ENCODE data around the gene MXRA7.
"Not testable (repeated sequence)": the region's sequence is repeated elsewhere in the genome, so short reads cannot be mapped to it uniquely, and the experiment has no call there.

MXRA7 gene, protein sequence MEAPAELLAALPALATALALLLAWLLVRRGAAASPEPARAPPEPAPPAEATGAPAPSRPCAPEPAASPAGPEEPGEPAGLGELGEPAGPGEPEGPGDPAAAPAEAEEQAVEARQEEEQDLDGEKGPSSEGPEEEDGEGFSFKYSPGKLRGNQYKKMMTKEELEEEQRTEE

GRCh38 chr17:76710863-76711611, at the start of gene MXRA7:
Gene MXRA7, minus strand, starts transcription at chr17:76710965. Its CDS starts 19 bp downstream, at chr17:76710946.
- H3K4me1 Mint-ChIP-seq, result peaks cover 55% of the 10 kb centered on the region
- DNase-seq (ENCODE audit: low spot score in 2 of 2) (peak; percentile 60 to 75), ATAC-seq (peak; percentile 83)
- H3K9me3 Mint-ChIP-seq, result no peaks in the 10 kb centered on the region
- H3K27ac Mint-ChIP-seq, result peak within 1 kb of the TSS; percentile 45
- peaks cover 40% of the 10 kb centered on the region for H3K36me3 Mint-ChIP-seq
- H3K4me3 Mint-ChIP-seq, result peak within 1 kb of the TSS; percentile 68

GRCh38 chr17:76758570-76758969, 47.8 kb upstream of the MXRA7 start:
- H3K4me1 Mint-ChIP-seq, result peaks cover 12% of the 10 kb centered on the region
- H3K36me3 Mint-ChIP-seq, result peaks cover 36% of the 10 kb centered on the region
- no peak overlapping the region for H3K27ac Mint-ChIP-seq
- no peak for ATAC-seq
- no peaks in the 10 kb centered on the region for H3K9me3 Mint-ChIP-seq
- no peak for DNase-seq (ENCODE audit: low spot score in 2 of 2)
- H3K4me3 Mint-ChIP-seq, result no peak overlapping the region

DNA sequence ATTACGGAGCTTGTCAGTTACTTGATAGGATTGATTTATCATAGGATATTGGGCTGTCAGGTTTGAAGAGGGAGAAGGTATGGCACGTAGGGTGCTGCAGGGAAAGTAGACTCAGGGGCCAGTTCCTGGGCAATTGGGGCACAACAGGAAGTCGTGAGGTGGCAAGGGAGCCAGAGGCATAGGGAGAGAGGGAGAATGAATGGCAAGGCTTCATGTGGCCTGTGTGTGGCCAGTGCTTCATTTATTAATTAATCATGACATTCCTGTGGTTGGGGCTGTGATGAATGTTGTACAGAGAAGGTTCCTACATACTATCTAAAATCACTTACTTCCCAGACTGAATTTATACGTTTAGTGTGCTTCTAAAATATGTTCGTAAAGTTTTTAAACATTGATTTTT, 46.5 kb upstream of the MXRA7 start:
- no peak overlapping the region for H3K27ac Mint-ChIP-seq
- ATAC-seq, result no peak
- DNase-seq (ENCODE audit: low spot score in 2 of 2), result no peak
- peaks cover 24% of the 10 kb centered on the region for H3K4me1 Mint-ChIP-seq
- H3K36me3 Mint-ChIP-seq, result peaks cover 45% of the 10 kb centered on the region
- no peaks in the 10 kb centered on the region for H3K9me3 Mint-ChIP-seq
- no peak overlapping the region for H3K4me3 Mint-ChIP-seq

DNA sequence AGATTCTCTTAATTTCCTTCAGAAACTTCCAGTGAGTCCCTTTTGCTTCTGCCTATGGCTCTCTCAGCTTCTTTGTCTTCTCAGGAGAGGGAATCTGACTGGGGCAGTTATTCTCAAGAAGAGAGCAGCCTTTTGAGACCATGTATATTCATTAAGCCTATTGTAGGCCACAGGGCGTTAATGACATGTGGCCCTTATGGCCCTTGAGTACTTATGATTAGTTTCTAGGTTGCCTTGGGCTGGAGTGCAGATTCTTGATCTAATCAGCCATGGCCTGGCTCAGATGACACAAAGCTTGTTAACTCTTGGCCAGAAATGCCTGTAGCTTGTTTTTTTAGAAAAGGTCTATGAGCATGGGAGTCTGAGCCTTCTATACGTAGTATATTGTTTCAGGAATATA, 44.5 kb upstream of the MXRA7 start:
- no peaks in the 10 kb centered on the region for H3K9me3 Mint-ChIP-seq
- H3K27ac Mint-ChIP-seq, result no peak overlapping the region
- peaks cover 45% of the 10 kb centered on the region for H3K36me3 Mint-ChIP-seq
- ATAC-seq (no peak), DNase-seq (ENCODE audit: low spot score in 2 of 2) (no peak)
- H3K4me3 Mint-ChIP-seq, result no peak overlapping the region
- peaks cover 30% of the 10 kb centered on the region for H3K4me1 Mint-ChIP-seq

DNA sequence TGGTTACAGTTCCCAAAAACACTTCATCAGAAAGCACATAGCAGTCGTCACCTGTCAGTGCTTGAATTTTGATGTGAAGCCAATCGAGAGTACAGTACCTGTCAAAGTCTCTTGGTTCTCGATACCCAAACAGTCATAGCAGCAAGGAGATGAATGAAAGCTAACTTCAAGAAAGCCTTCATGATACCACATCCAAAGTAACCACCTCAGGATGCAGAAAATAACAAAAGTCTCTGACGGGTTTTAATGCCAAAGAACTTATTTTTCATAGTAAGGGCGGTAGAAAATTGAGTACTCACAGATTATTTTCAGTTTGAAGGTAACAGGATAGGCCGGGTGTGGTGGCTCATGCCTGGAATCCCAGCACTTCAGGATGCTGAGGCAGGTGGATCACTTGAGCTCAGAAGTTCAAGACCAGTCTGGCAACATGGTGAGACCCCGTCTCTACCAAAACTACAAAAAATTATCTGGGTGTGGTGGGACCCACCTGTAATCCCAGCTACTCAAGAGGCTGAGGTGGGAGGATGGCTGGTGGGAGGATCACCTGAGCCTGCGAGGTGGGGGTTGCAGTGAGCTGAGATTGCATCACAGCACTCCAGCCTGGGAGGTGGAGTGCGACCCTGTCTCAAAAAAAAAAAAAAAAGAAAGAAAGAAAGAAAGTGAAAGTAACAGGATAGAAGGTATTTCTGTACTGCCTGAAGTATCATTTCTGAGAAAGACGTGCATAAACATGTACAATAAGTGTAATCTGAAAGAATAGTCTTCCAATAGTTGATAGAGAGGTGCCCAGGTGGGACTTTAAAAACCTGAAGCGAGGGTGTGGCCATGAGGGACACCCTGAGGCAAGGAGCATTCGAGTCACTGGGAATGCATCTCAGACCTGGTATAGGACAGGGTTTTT, 42.5 kb upstream of the MXRA7 start:
- H3K36me3 Mint-ChIP-seq, result peaks cover 56% of the 10 kb centered on the region
- peaks cover 30% of the 10 kb centered on the region for H3K4me1 Mint-ChIP-seq
- peak overlapping the region; percentile 78 for H3K4me3 Mint-ChIP-seq
- DNase-seq (ENCODE audit: low spot score in 2 of 2) (no peak), ATAC-seq (peak; percentile 76)
- H3K27ac Mint-ChIP-seq, result peak overlapping the region; percentile 93
- no peaks in the 10 kb centered on the region for H3K9me3 Mint-ChIP-seq

- H3K27ac Mint-ChIP-seq, result peak overlapping the region; percentile 93
- H3K9me3 Mint-ChIP-seq, result no peaks in the 10 kb centered on the region
- DNase-seq (ENCODE audit: low spot score in 2 of 2) (no peak), ATAC-seq (peak; percentile 86)
- peaks cover 26% of the 10 kb centered on the region for H3K4me1 Mint-ChIP-seq
- H3K36me3 Mint-ChIP-seq, result peaks cover 43% of the 10 kb centered on the region
- peak overlapping the region; percentile 18 for H3K4me3 Mint-ChIP-seq
These were observed 41.2 kb upstream of the MXRA7 start for GRCh38 chr17:76752006-76752405.

- Mint-ChIP-seq H3K36me3 (peaks cover 38% of the 10 kb centered on the region), H3K4me3 (no peak overlapping the region), H3K4me1 (peaks cover 24% of the 10 kb centered on the region), H3K9me3 (no peaks in the 10 kb centered on the region), H3K27ac (no peak overlapping the region)
- ATAC-seq (no peak), DNase-seq (ENCODE audit: low spot score in 2 of 2) (no peak)
These were observed 40.7 kb upstream of the MXRA7 start for GRCh38 chr17:76751416-76751993.

DNA sequence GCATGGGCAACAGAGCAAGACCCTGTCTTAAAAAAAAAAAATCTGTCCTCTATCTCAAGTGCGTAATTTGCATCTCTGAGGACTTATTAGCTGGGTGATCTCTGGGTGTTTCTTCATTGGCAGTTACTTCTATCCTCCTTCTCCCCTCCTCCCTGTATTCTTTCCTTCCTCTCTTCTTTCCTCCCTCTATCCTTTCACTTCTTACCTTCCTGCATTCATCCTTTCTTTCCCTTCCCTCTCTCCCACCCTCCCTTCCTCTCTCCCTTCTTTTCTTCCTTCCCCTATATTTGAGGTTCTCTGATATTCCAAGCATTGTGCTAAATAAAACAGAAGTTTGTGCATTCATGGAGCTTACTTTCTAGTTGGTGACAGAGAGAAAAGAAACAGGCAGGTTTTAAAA, 37.9 kb upstream of the MXRA7 start:
- H3K27ac Mint-ChIP-seq, result no peak overlapping the region
- DNase-seq (ENCODE audit: low spot score in 2 of 2) (no peak), ATAC-seq (no peak)
- H3K9me3 Mint-ChIP-seq, result no peaks in the 10 kb centered on the region
- H3K4me1 Mint-ChIP-seq, result peaks cover 30% of the 10 kb centered on the region
- peaks cover 48% of the 10 kb centered on the region for H3K36me3 Mint-ChIP-seq
- no peak overlapping the region for H3K4me3 Mint-ChIP-seq

DNA sequence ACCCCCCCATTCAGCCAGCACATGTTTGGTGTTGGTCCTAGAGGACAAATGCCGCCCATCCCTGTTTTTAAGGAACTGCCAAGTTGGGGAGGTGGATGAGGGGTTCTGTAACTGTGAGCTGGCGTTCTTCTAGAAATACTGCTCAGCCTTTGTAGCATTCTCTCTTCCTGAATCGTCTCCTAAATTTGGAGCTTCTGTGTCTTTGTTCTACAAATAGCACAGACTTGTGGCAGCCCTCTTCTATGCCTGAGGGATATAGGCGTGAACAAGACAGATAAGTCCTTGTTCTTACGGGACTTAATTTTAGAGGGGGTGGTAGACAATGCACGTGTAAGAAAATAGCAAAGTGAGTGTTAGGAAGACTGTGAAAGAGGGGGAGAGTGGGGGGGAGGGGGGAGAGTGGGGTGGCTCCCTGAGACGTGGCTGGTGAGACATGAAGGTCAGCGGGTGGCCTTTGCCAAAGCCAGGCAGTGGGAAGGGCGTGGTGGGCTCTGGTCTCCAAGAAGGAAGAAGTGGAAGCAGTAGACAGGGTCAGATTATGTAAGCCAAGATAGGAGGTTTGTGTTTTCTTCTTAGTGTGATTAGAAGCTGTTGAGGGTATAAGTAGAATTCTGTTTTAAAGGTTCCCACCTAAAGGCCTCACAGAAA, 37.1 kb upstream of the MXRA7 start:
- Mint-ChIP-seq H3K9me3 (no peaks in the 10 kb centered on the region), H3K36me3 (peaks cover 46% of the 10 kb centered on the region), H3K4me3 (no peak overlapping the region), H3K4me1 (peaks cover 22% of the 10 kb centered on the region), H3K27ac (no peak overlapping the region)
- no peak for ATAC-seq
- DNase-seq (ENCODE audit: low spot score in 2 of 2), result no peak

- peaks cover 12% of the 10 kb centered on the region for H3K4me1 Mint-ChIP-seq
- H3K36me3 Mint-ChIP-seq, result peaks cover 65% of the 10 kb centered on the region
- not testable (repeated sequence) for H3K9me3 Mint-ChIP-seq; DNase-seq (ENCODE audit: low spot score in 2 of 2); H3K27ac Mint-ChIP-seq; H3K4me3 Mint-ChIP-seq
- ATAC-seq, result peak; percentile 70
These were observed 35.0 kb upstream of the MXRA7 start for GRCh38 chr17:76745785-76746184.

- Mint-ChIP-seq H3K4me3 (no peak overlapping the region), H3K27ac (no peak overlapping the region), H3K36me3 (peaks cover 64% of the 10 kb centered on the region), H3K4me1 (peaks cover 12% of the 10 kb centered on the region), H3K9me3 (no peaks in the 10 kb centered on the region)
- peak; percentile 65 for ATAC-seq
- DNase-seq (ENCODE audit: low spot score in 2 of 2), result no peak
These were observed 34.0 kb upstream of the MXRA7 start for GRCh38 chr17:76744747-76745146.

DNA sequence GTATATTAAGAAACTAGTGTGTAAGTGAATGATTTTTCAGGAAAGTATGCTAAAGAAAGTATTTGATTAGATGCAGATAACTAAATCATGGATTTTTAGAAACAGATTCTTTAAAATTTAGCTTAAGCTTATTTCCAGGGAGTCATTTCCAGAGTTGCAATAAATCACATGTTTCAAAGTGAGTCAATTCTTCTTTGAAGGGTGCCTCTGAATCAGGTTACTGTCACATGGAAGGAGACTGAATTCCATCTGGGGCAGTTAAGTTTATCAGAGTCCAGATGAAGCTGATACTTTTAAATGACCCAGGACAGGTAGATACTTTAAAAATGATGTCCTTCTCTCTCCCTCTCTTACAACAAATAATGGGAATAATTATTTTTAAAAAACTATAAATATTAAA, 32.2 kb upstream of the MXRA7 start:
- H3K27ac Mint-ChIP-seq, result no peak overlapping the region
- DNase-seq (ENCODE audit: low spot score in 2 of 2) (no peak), ATAC-seq (peak; percentile 62)
- no peak overlapping the region for H3K4me3 Mint-ChIP-seq
- H3K4me1 Mint-ChIP-seq, result peaks cover 23% of the 10 kb centered on the region
- peaks cover 65% of the 10 kb centered on the region for H3K36me3 Mint-ChIP-seq
- H3K9me3 Mint-ChIP-seq, result no peaks in the 10 kb centered on the region

- no peak for ATAC-seq
- no peak overlapping the region for H3K27ac Mint-ChIP-seq
- peaks cover 83% of the 10 kb centered on the region for H3K36me3 Mint-ChIP-seq
- no peak overlapping the region for H3K4me3 Mint-ChIP-seq
- peaks cover 17% of the 10 kb centered on the region for H3K4me1 Mint-ChIP-seq
- no peak for DNase-seq (ENCODE audit: low spot score in 2 of 2)
- H3K9me3 Mint-ChIP-seq, result no peaks in the 10 kb centered on the region
These were observed 29.8 kb upstream of the MXRA7 start for GRCh38 chr17:76740329-76741118.

GRCh38 chr17:76739568-76740115, 28.9 kb upstream of the MXRA7 start:
- not testable (repeated sequence) for ATAC-seq; H3K27ac Mint-ChIP-seq; H3K4me3 Mint-ChIP-seq; DNase-seq (ENCODE audit: low spot score in 2 of 2); H3K9me3 Mint-ChIP-seq
- H3K36me3 Mint-ChIP-seq, result peaks cover 83% of the 10 kb centered on the region
- peaks cover 20% of the 10 kb centered on the region for H3K4me1 Mint-ChIP-seq
